ENCODE results near the gene PFDN5.

- no peak for TF ChIP-seq CTCF (IDR thresholded peaks at IDR 0.05; ENCODE audit: borderline replicate concordance, extremely low read depth, low read length, poor library complexity, severe bottlenecking)
- no peak for TF ChIP-seq EZH2 (IDR thresholded peaks at IDR 0.05; ENCODE audit: borderline replicate concordance, low read depth, low read length, severe bottlenecking)
These were observed 2.8 kb downstream of the PFDN5 start for GRCh38 chr12:53298164-53298563.

Data from DND-41 (cell line).